Naive B cell (primary cell): ENCODE measurements around the gene PI4KB. TPM values are rescaled to one million over a fixed set of nuclear protein-coding genes. Genes with fewer than 3 reads are reported as not detected.
A peak's percentile ranks its signal among the peaks of the same experiment; 100 is the strongest.

Experiments used
- ATAC-seq, 2 donors: fragments of 150-1000 bp; cut with Tn5 transposase; 2 replicates each; pipeline ENCODE4 v1.10.0; 2021; ENCODE audit warnings: low read depth in 2 of 2, mild to moderate bottlenecking in 2 of 2, moderate library complexity in 2 of 2
- DNase-seq: peaks from one replicate; pipeline ENCODE4 v3.0.0; 2022
- H3K27ac Mint-ChIP-seq, 6 donors: one replicate each; pipeline ENCODE4 v1.8.0; 2020 to 2022; ENCODE audit warnings: mild to moderate bottlenecking in 6 of 6, mixed read lengths in 6 of 6, moderate library complexity in 5 of 6, inconsistent platforms in 2 of 6
- H3K27me3 Mint-ChIP-seq, 3 donors: one replicate each; pipeline ENCODE4 v1.8.0; 2021 to 2022; ENCODE audit warnings: mixed read lengths in 3 of 3, mild to moderate bottlenecking in 1 of 3
- H3K36me3 Mint-ChIP-seq, 2 donors: one replicate each; pipeline ENCODE4 v1.8.0; 2020 to 2022; ENCODE audit warnings: mixed read lengths in 2 of 2, inconsistent platforms in 1 of 2, mild to moderate bottlenecking in 1 of 2
- H3K4me1 Mint-ChIP-seq, 3 donors: one replicate each; pipeline ENCODE4 v1.8.0; 2020 to 2022; ENCODE audit warnings: mixed read lengths in 3 of 3, inconsistent platforms in 1 of 3, mild to moderate bottlenecking in 1 of 3, moderate library complexity in 1 of 3
- H3K4me3 Mint-ChIP-seq, 8 donors: one replicate each; pipeline ENCODE4 v1.8.0; 2020 to 2022; ENCODE audit warnings: mild to moderate bottlenecking in 8 of 8, mixed read lengths in 8 of 8, moderate library complexity in 8 of 8, inconsistent platforms in 2 of 8
- H3K9me3 Mint-ChIP-seq, 7 donors: one replicate each; pipeline ENCODE4 v1.8.0; 2020 to 2022; ENCODE audit warnings: mixed read lengths in 7 of 7, mild to moderate bottlenecking in 5 of 7, inconsistent platforms in 2 of 7, moderate library complexity in 1 of 7
- polyA plus RNA-seq, 6 donors: library from polyadenylated mRNA; unstranded; fragments of 300-500 nt; fragmentation: Illumina TruSeq; gene quantifications; one replicate each; pipeline ENCODE4 v1.2.3, GENCODE V29; 2021; ENCODE audit warnings: low read depth in 6 of 6

PI4KB gene
- polyA plus RNA-seq, 6 donors from 2014 or later: 35.0 to 80.3 (median 61.5) TPM

- Mint-ChIP-seq H3K9me3 (no peaks in the 10 kb centered on the region), H3K4me3 (no peak overlapping the region)
Observed at GRCh38 chr1:151289080-151289935, 37.9 kb downstream of the PI4KB start.

DNA sequence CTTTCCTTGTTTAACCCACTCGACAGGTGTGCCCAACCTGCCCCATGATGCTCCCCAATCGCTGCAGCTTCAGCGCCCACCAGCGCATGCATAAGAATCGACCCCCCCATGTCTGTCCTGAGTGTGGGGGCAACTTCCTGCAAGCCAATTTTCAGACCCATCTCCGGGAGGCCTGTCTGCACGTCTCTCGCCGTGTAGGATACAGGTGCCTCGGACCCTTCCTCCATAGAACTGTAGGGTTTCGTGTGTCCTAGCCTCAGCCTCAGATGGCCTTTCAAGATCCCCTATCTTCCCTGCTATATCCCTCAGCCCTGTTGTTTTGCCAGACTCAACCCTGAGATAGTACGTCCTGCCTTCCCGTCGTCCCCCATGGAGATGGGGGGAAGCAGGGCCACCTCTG, 38.7 kb downstream of the PI4KB start:
- Mint-ChIP-seq H3K27me3 (no peaks in the 10 kb centered on the region), H3K4me1 (peaks cover 35 to 67% (median 38%) of the 10 kb centered on the region in 3 donors), H3K9me3 (no peaks in the 10 kb centered on the region), H3K27ac (peak overlapping the region in 3 of 6 donors; percentile 40 to 99 (median 47)), H3K36me3 (peaks cover 0 to 10% of the 10 kb centered on the region in 2 donors), H3K4me3 (no peak overlapping the region)
- no peak for ATAC-seq
- DNase-seq: no peak

More at GRCh38 chr1:151289080-151289935, 37.9 kb downstream of the PI4KB start:
- ATAC-seq (no peak), DNase-seq (no peak)
- Mint-ChIP-seq H3K4me1 (peaks cover 27 to 59% (median 35%) of the 10 kb centered on the region in 3 donors), H3K27me3 (no peaks in the 10 kb centered on the region), H3K36me3 (peaks cover 0 to 19% of the 10 kb centered on the region in 2 donors), H3K27ac (peak overlapping the region in 4 of 6 donors; percentile 7 to 56 (median 47))

- peak overlapping the region in 3 of 6 donors; percentile 39 to 99 (median 47) for H3K27ac Mint-ChIP-seq
- H3K27me3 Mint-ChIP-seq: no peaks in the 10 kb centered on the region
- DNase-seq (no peak), ATAC-seq (no peak)
- H3K4me1 Mint-ChIP-seq: peaks cover 37 to 70% (median 40%) of the 10 kb centered on the region in 3 donors
- peaks cover 0 to 9% of the 10 kb centered on the region in 2 donors for H3K36me3 Mint-ChIP-seq
- no peaks in the 10 kb centered on the region for H3K9me3 Mint-ChIP-seq
- H3K4me3 Mint-ChIP-seq: no peak overlapping the region
Observed at GRCh38 chr1:151287767-151288500, 39.3 kb downstream of the PI4KB start.

DNA sequence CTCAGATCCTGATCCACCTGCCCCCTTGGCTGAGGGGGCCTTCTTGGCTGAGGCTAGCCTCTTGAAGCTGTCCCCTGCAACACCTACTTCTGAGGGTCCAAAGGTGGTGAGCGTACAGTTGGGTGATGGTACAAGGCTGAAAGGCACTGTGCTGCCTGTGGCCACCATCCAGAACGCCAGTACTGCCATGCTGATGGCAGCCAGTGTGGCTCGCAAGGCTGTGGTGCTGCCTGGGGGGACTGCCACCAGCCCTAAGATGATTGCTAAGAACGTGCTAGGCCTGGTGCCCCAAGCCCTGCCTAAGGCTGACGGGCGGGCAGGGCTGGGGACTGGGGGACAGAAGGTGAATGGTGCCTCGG, 39.9 kb downstream of the PI4KB start:
- ATAC-seq (no peak), DNase-seq (no peak)
- Mint-ChIP-seq H3K4me1 (peaks cover 33 to 66% (median 36%) of the 10 kb centered on the region in 3 donors), H3K27me3 (no peaks in the 10 kb centered on the region), H3K36me3 (peaks cover 0 to 9% of the 10 kb centered on the region in 2 donors), H3K4me3 (no peak overlapping the region), H3K9me3 (no peaks in the 10 kb centered on the region), H3K27ac (peak overlapping the region in 1 of 6 donors; percentile 15)

GRCh38 chr1:151286619-151287340, 40.4 kb downstream of the PI4KB start:
- peak overlapping the region in 2 of 6 donors; percentile 15 to 27 for H3K27ac Mint-ChIP-seq
- peaks cover 37 to 66% (median 37%) of the 10 kb centered on the region in 3 donors for H3K4me1 Mint-ChIP-seq
- H3K36me3 Mint-ChIP-seq: peaks cover 0 to 9% of the 10 kb centered on the region in 2 donors
- DNase-seq (no peak), ATAC-seq (no peak)
- peak overlapping the region in 1 of 8 donors; percentile 44 for H3K4me3 Mint-ChIP-seq
- no peaks in the 10 kb centered on the region for H3K27me3 Mint-ChIP-seq
- H3K9me3 Mint-ChIP-seq: no peaks in the 10 kb centered on the region

DNA sequence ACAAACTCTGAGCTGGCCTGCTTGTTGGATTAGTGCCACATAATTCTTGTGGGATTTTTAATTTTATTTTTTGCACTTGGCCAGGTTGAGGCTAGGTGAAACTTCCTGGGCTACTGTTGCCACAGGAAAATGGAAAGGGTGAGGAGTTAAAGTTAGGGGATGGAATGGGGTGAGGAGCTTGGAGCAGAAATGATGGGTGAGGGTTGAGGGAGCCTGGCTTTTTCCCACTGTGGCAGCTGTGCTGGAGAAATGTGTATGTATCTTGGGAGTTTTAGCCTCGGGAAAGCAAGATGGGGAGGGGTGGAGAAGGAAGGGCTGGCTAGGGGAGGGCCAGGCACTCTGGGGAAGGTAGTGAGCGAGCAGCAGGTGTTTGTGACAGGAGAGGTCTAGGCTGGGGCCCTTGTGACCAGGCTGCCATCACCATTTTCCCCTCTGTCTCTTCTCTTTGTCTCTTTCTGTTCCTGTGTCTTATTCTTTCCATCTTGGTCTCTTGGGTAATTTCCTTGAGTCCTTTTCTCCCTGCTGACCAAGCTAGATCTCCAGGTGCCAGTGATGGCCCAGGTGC, 43.1 kb downstream of the PI4KB start:
- no peaks in the 10 kb centered on the region for H3K9me3 Mint-ChIP-seq
- peak overlapping the region; percentile 53 to 99 (median 92) for H3K4me3 Mint-ChIP-seq
- DNase-seq (no peak), ATAC-seq (no peak)
- H3K27me3 Mint-ChIP-seq: no peaks in the 10 kb centered on the region
- peak overlapping the region; percentile 25 to 96 (median 90) for H3K27ac Mint-ChIP-seq
- H3K4me1 Mint-ChIP-seq: peaks cover 34 to 54% (median 50%) of the 10 kb centered on the region in 3 donors
- peaks cover 0 to 8% of the 10 kb centered on the region in 2 donors for H3K36me3 Mint-ChIP-seq

GRCh38 chr1:151282883-151283725, 44.1 kb downstream of the PI4KB start:
- Mint-ChIP-seq H3K9me3 (no peaks in the 10 kb centered on the region), H3K4me3 (peak overlapping the region; percentile 89 to 100 (median 95)), H3K27ac (peak overlapping the region; percentile 6 to 95 (median 92)), H3K27me3 (no peaks in the 10 kb centered on the region), H3K4me1 (peaks cover 28 to 50% (median 49%) of the 10 kb centered on the region in 3 donors), H3K36me3 (no peaks in the 10 kb centered on the region)
- no peak for ATAC-seq
- DNase-seq: no peak

DNA sequence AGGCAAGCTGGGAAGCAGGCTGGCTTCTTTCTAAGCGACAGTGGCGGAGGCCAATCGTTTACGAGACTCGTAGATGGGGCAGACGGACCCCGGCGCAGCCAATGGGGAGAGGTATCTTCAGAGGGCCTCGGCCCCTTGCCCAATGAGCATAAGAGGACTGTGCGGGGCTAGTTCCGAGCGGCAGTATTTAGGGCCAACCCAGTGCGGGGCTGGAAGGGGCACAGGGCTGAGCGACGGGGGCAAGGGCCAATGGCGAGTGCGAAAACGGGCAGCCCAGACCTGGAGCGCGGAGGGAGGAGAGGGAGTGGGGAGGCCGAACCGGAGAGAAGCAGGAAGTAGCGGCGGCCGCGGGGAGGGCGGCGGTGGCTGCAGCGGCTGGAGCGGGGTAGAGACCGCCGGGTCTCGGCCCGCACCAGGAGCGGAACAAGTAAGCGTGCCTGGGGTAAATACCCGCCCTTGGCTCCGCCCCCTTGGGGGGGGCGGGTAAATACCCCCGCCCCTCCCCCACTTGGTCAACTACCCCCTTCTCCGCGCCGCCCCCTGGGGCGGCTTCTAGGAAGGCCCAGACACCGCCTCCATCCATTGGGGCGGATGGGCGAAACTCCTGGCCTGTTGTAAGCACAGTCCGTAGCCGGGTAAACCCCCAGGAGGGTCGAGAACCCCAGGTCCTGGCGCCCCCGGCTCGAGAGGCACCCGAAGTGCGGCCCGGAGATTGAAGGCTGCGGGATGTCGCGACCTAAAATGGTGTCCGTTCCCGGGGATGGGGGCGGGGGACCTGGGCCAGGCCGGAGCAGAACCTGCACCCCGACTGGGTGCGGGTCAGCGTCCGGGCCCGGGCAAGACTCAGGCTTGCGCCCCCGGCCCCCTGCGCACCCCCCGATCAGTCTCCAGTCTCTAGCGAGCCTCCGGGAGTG, 45.0 kb downstream of the PI4KB start, which contains the start of gene ZNF687:
ZNF687 (plus strand) TSS at position 331 of the 914 bp plus-strand sequence. CDS start 3,993 bp downstream, outside the sequence.
- Mint-ChIP-seq H3K27me3 (no peaks in the 10 kb centered on the region), H3K27ac (peak within 1 kb of the TSS; percentile 93 to 99 (median 98)), H3K4me3 (peak within 1 kb of the TSS; percentile 89 to 100 (median 98)), H3K4me1 (peaks cover 37 to 59% (median 56%) of the 10 kb centered on the region in 3 donors), H3K36me3 (no peaks in the 10 kb centered on the region), H3K9me3 (peaks cover 0 to under 1% (median 0%) of the 10 kb centered on the region in 7 donors)
- peak; percentile 99 for DNase-seq
- ATAC-seq: peak; percentile 82 to 87

DNA sequence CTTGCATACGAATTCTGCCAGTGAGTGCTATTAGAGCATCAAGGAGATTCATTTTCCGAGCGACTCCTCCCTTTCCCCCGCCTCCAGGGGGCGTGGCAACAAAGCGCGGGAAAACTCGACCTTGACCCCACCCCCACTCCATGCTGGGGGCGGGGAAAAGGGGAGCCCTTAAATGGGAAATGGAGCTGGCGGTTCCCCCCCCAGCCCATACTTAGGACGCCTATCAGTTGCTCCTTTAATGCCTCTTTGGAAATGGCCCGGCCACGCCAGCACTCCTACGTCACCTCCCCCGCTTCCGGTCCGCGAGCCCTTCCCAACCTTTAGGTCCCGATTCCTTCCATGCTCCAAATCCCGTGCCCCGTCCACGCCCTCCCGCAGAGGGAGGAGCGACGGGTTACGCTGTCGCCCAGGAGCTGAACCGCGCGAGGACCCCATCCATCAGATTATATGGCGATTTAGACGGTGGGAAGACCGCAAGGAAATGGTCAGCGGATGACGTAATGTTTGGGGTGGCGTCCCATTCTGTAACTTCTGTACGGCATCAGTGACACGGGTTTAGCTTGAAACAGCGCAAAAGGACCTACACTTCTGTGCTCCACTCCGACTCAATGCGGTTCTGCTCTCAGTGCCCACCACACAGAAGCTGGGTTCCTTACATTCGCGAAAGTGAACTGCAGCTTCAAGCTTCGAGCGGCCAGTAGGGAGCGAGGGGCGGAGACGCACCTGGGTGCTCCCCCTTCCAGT, 45.8 kb downstream of the PI4KB start:
- H3K27me3 Mint-ChIP-seq: no peaks in the 10 kb centered on the region
- DNase-seq: peak; percentile 90
- peaks cover 0 to 5% (median 0%) of the 10 kb centered on the region in 7 donors for H3K9me3 Mint-ChIP-seq
- H3K4me3 Mint-ChIP-seq: peak overlapping the region; percentile 89 to 100 (median 98)
- H3K4me1 Mint-ChIP-seq: peaks cover 45 to 67% (median 57%) of the 10 kb centered on the region in 3 donors
- H3K36me3 Mint-ChIP-seq: no peaks in the 10 kb centered on the region
- peak; percentile 11 to 26 for ATAC-seq
- H3K27ac Mint-ChIP-seq: peak overlapping the region; percentile 93 to 99 (median 98)

DNA sequence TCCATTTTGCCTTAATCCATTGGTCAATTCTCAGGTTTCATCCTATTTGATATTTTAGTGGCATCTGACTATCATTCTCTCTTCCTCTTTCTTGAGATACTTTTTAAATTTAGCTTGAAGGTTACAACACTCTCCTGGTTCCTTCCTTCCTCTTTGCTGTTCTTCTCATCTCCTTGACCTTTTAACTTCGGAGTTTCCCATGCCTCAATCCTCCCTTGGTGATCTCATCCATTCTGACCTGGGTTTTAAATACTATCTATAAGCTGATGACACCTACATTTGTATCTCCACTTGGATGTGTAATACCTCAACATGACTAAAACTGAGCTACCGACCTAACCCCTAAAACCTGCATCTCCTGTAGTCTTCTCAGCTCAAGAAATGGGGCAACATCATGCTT, 50.0 kb downstream of the PI4KB start:
- Mint-ChIP-seq H3K27me3 (no peaks in the 10 kb centered on the region), H3K4me3 (peak overlapping the region; percentile 37 to 82 (median 61)), H3K36me3 (no peaks in the 10 kb centered on the region), H3K4me1 (peaks cover 34 to 57% (median 36%) of the 10 kb centered on the region in 3 donors), H3K27ac (peak overlapping the region; percentile 17 to 92 (median 72)), H3K9me3 (peaks cover 0 to 5% (median 0%) of the 10 kb centered on the region in 7 donors)
- peak in 1 of 2 donors; percentile 6 for ATAC-seq
- peak; percentile 42 for DNase-seq
